Retina (tissue), 1 donor: ENCODE results near the gene RFPL1.
A peak's percentile ranks its signal among the peaks of the same experiment; 100 is the strongest.

Source experiments
- DNase-seq: peaks from one replicate; pipeline ENCODE4 v3.0.0-alpha.2; 2016

Gene RFPL1

GRCh38 chr22:29443861-29444792 is 5.7 kb downstream of the RFPL1 start:
- DNase-seq = peak; percentile 3

- DNase-seq = no peak
Observed at GRCh38 chr22:29445508-29445907, 7.1 kb downstream of the RFPL1 start.

DNA sequence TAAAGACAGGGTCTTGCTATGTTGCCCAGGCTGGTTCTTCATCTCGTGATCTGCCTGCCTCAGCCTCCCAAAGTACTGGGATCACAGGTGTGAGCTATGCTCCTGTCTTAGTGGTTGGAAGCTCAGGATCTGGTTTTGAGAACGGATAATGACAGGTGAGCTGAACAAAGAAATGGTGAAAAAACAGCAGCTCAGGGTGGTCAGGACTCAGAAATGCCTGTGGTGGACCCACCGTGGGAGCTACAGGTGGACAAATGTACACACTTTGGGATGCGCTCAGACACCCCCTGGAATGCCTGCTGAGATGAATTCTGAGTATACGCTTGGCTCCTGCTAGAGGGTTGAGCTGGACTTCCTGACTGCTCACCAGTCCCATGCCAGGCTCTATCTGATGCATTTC is 9.5 kb downstream of the RFPL1 start:
- no peak for DNase-seq

GRCh38 chr22:29449296-29449875 is 11.0 kb downstream of the RFPL1 start:
- no peak for DNase-seq

DNA sequence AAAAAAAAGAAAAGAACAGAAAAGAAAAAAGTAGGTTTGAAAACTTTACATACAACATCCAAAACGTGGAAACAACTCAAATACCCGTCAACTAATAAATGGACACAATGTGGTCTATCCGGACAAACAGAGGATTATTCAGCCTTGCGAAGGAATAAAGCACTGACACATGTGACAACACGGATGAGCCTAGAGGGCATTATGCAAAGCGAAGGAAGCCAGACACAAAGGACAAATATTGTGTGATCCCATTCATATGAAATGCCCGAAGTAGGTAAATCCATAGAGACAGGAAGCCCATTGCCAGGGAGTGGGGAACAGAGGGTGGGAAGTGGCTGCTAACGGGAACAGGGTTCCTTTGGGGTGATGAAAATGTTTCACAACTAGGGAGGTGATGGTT is 11.8 kb downstream of the RFPL1 start:
- DNase-seq = no peak

DNA sequence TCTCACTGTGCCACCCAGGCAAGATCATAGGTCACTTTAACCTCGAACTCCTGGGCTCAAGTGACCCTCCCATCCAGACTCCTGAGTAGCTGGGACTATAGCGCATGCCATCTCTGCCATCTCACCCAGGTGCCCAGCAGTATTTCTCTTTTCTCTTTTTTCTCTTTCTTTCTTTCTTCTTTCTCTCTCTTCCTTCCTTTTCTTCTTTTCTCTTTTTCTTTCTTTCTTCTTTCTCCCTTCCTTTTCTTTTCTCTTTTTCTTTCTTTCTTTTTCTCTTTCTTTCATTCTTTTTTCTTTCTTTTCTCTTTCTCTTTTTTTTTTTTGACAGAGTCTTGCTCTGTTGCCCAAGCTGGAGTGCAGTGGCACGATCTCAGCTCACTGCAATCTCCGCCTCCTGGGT is 13.5 kb downstream of the RFPL1 start:
- DNase-seq = no peak

- DNase-seq = no peak
Observed at GRCh38 chr22:29454276-29454675, 15.9 kb downstream of the RFPL1 start.

- DNase-seq = peak; percentile 39
Observed at GRCh38 chr22:29456211-29456671, 17.9 kb downstream of the RFPL1 start.

GRCh38 chr22:29457730-29458129 is 19.3 kb downstream of the RFPL1 start:
- peak; percentile 53 for DNase-seq

- DNase-seq = no peak
Observed at GRCh38 chr22:29458551-29458950, 20.2 kb downstream of the RFPL1 start.

GRCh38 chr22:29459773-29460172 is 21.4 kb downstream of the RFPL1 start:
- DNase-seq = no peak

DNA sequence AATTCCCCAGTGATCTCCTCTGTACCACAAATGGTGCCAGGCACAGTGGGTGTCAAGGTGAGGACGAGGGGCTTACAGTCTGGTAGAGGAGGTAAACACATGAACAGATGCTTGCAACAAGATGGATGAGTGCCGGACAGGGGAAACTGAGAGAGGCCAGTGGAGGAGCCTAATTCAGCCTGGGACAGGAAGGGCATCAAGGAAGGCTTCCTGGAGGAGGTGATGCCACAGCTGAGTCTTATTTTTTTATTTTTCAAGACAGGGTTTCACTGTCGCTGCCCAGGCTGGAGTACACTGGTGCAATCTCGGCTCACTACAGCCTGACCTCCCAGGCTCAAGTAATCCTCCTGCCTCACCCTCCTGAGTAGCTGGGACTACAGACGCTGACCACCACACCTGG is 22.9 kb downstream of the RFPL1 start:
- no peak for DNase-seq

DNA sequence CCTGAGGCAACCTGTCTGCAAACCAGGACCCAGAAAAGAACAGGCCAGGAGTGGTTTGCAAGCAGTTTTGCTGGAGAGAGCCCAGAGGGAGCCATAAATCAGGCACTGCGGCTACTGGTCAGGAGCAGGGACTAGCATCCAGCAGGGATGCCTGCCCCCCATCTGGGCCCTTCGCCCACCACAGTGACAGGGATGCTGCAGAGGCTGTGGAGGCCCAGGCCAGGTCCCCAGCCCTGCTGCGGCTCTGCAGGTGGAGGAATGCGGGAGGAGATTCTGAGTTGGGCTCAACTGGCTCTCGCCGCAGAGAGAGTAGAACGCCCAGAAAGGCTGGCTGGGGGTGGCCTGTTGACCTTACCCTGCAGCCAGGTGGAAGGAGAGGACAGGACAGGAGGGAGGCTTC is 25.2 kb downstream of the RFPL1 start:
- DNase-seq = no peak

DNA sequence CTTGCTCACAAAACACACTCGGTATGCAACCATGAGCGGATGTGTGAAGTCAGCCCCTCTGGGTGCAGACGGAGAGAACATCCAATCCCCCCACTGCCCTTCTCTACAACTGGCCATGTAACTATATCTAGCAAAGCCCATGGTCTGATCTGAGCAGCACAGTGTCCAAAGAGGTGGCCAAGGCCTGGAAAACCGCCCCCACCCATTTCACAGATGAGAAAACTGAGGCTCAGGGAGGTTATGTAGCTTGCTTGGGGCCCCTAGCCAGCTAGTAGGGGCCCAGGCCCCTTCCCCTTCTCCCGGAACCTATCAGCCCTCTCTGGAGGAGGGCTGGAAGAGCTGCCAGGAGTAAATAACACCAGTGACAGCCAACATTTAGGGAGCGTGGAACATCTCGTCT is 26.2 kb downstream of the RFPL1 start:
- DNase-seq = no peak

DNA sequence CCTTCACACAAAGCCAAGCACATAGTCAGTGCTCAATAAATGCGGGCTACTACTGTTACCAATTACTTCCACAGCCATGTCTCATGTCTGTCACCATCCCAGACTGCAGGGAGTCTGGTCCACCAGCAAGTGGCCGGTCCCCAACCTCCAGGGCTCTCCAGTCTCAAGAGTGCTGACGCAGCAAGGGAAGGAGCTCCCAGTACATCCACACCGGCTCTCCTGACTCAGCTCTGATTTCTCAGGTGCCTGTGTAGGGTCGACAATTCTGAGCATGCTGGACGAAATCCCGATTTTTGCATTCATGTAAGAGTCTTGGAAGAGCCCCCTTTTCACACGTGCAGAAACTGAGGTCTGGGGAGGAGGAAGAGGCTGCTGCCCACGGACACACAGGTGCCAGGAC is 31.4 kb downstream of the RFPL1 start:
- DNase-seq = peak; percentile 20

- DNase-seq = peak; percentile 90
Observed at GRCh38 chr22:29470159-29470855, 31.9 kb downstream of the RFPL1 start.

DNA sequence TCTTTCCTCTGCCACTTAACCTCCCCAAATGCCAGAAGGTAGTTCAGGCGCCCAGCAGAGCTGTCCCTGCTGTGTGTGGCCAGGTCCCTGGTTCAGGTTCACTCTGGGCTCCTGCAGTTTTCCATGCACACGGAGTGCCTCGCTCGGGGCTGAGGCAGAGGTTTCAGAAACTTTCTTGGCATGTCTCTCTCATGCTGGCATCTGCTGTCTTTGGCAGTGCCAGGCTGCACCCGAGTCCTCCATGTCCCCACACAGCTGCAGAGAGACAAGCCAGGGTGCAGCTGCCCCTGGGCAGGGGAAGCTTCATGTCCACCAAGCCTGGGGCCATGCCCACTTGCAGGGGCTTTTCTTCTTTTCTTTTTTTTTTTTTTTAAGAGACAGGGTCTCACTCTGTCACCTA is 34.6 kb downstream of the RFPL1 start:
- DNase-seq = no peak

DNA sequence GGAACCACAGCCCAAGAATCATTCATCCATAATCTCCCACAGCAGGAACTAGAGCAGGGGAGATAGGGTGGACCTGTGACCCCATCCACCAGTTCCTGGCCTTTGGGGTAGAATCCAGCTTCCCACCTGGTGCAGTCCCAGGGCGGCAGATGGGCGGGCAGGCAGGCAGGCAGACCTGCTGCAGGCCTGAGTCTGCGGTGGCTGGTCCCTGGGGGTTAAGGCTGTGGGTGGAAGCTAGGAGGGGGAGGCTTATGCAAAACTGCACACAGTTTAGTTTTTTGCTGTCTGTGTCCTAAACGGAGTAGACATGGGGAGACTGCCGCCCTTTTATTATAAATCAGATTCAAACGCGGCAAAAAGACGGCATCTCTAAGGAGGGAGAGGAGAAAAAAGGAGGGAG is 37.2 kb downstream of the RFPL1 start:
- DNase-seq = no peak

GRCh38 chr22:29476116-29476515 is 37.7 kb downstream of the RFPL1 start:
- DNase-seq = no peak

DNA sequence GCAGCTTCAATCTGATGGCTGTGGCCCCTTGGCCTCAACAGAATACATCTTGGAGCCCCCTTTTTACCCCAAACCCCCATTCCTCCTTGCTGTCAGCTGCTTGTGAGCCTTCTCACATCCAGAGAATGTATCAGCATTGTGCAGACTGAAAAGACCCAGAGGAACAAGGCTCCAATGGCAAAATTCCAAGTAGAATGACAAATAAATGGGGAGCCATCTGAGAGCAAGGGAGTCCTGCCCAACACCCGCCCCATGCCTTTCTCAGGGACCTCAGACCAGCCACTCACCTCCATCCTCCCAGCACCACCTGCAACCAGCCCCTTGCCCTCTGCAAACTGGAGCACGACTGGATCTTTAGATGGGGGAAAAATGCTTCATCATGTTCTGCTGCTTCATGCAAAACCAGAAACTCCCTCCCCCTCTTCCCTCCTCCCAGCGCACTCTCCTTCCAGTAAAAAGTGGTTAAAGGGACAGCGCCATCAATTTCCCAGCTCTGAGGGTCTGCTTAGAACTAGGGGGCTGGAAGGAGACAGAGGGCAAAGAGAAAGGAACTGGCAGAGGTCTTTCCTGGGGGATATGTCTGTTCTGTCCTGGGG is 39.4 kb downstream of the RFPL1 start:
- no peak for DNase-seq

- DNase-seq = peak; percentile 62
Observed at GRCh38 chr22:29478326-29479276, 40.2 kb downstream of the RFPL1 start.
